ENCODE results near the gene DNASE1.

GRCh38 chr16:3668626-3669025 is 14.1 kb downstream of the DNASE1 start:
- no peak for TF ChIP-seq POLR2A (IDR thresholded peaks at IDR 0.05; ENCODE audit: low read depth, low read length)
- no peak for TF ChIP-seq POLR2AphosphoS5 (IDR thresholded peaks at IDR 0.05; ENCODE audit: low read depth, low read length)
- no peak for TF ChIP-seq TAF1 (IDR thresholded peaks at IDR 0.05; ENCODE audit: low read depth, low read length)
